GM18951 (cell line): ENCODE data around the gene PRKCB.

Experiments
- POLR2A ChIP-seq: IDR thresholded peaks from 4 replicates; pipeline ENCODE4 v1.6.1; 2011; ENCODE audit warnings: mild to moderate bottlenecking; ENCODE audit not compliant: insufficient read length, insufficient read depth; ENCODE audit errors: extremely low read depth
- in situ Hi-C: fragments of 300-500 bp; cut with MboI; formaldehyde crosslinking; loops from one replicate; pipeline ENCODE4 v1.12.0; 2022; ENCODE audit warnings: low sequenced_read_pairs, mixed read lengths, inconsistent platforms; ENCODE audit not compliant: unreplicated experiment

The PRKCB gene

GRCh38 chr16:23893986-23894385 is 58.2 kb downstream of the PRKCB start:
- in situ Hi-C loops: no loop called here

GRCh38 chr16:23895052-23895451 is 59.3 kb downstream of the PRKCB start:
- in situ Hi-C loops: no loop called here
- TF ChIP-seq POLR2A: no peak

More at GRCh38 chr16:23893986-23894385, 58.2 kb downstream of the PRKCB start:
- no peak for TF ChIP-seq POLR2A

- in situ Hi-C loops: no loop called here
- TF ChIP-seq POLR2A: no peak
Observed at GRCh38 chr16:23896832-23897821, 61.3 kb downstream of the PRKCB start.

GRCh38 chr16:23898682-23899430 is 63.1 kb downstream of the PRKCB start:
- in situ Hi-C loops: no loop called here
- no peak for TF ChIP-seq POLR2A

- no peak for TF ChIP-seq POLR2A
- in situ Hi-C loops: no loop called here
Observed at GRCh38 chr16:23899869-23900268, 64.1 kb downstream of the PRKCB start.

GRCh38 chr16:23900480-23901177 is 64.8 kb downstream of the PRKCB start:
- in situ Hi-C loops: no loop called here

GRCh38 chr16:23901178-23902033 is 65.6 kb downstream of the PRKCB start:
- in situ Hi-C loops: no loop called here
- no peak for TF ChIP-seq POLR2A

More at GRCh38 chr16:23900480-23901177, 64.8 kb downstream of the PRKCB start:
- TF ChIP-seq POLR2A: no peak

- in situ Hi-C loops: no loop called here
- no peak for TF ChIP-seq POLR2A
Observed at GRCh38 chr16:23902034-23902747, 66.4 kb downstream of the PRKCB start.

- in situ Hi-C loops: no loop called here
- no peak for TF ChIP-seq POLR2A
Observed at GRCh38 chr16:23902748-23903414, 67.1 kb downstream of the PRKCB start.

GRCh38 chr16:23905027-23905426 is 69.2 kb downstream of the PRKCB start:
- TF ChIP-seq POLR2A: no peak
- in situ Hi-C loops: no loop called here

- in situ Hi-C loops: no loop called here
- TF ChIP-seq POLR2A: no peak
Observed at GRCh38 chr16:23907457-23907902, 71.7 kb downstream of the PRKCB start.

GRCh38 chr16:23907903-23908302 is 72.1 kb downstream of the PRKCB start:
- TF ChIP-seq POLR2A: no peak
- in situ Hi-C loops: no loop called here
